OCI-LY3 (cell line): ENCODE data around the gene FKRP.
"Not testable (repeated sequence)": the region's sequence is repeated elsewhere in the genome, so short reads cannot be mapped to it uniquely, and the experiment has no call there.

Source experiments
- H2AFZ ChIP-seq: fragments of 200-600, 300-600 bp; shearing (Covaris generic); 2 replicates; pipeline ENCODE4 v1.6.0; 2014; ENCODE audit warnings: antibody characterized with exemption, low read depth, low read length
- H3K27ac ChIP-seq: fragments of 200-600, 300-600 bp; sonication (generic); 2 replicates; pipeline ENCODE4 v1.5.1; 2014; ENCODE audit warnings: mild to moderate bottlenecking, low read length, moderate library complexity, mixed read lengths
- H3K27me3 ChIP-seq: fragments of 200-600, 300-600 bp; sonication (generic); 2 replicates; pipeline ENCODE4 v1.6.1; 2014; ENCODE audit warnings: low read depth, low read length, mixed read lengths
- H3K36me3 ChIP-seq: fragments of 200-600, 300-600 bp; sonication (generic); replicated peaks from 2 replicates; pipeline ENCODE3; 2014; ENCODE audit warnings: low read depth, low read length, mixed read lengths
- H3K4me1 ChIP-seq: fragments of 300-600, 200-600 bp; sonication (generic); 2 replicates; pipeline ENCODE4 v1.6.1; 2014; ENCODE audit warnings: low read length, mixed read lengths
- H3K4me2 ChIP-seq: fragments of 200-600, 300-600 bp; sonication (generic); 2 replicates; pipeline ENCODE4 v1.6.1; 2014; ENCODE audit warnings: low read length, mixed read lengths
- H3K4me3 ChIP-seq: fragments of 300-600, 200-600 bp; sonication (generic); 2 replicates; pipeline ENCODE4 v1.5.1; 2014; ENCODE audit warnings: antibody characterized with exemption, mild to moderate bottlenecking, low read length, moderate library complexity
- H3K79me2 ChIP-seq: fragments of 300-600, 200-600 bp; shearing (Covaris generic); 2 replicates; pipeline ENCODE4 v1.6.1; 2014; ENCODE audit warnings: mild to moderate bottlenecking, low read length, mixed read lengths
- H3K9ac ChIP-seq: fragments of 300-600, 200-600 bp; shearing (Covaris generic); 2 replicates; pipeline ENCODE4 v1.6.0; 2014; ENCODE audit warnings: mild to moderate bottlenecking, low read length, moderate library complexity
- H3K9me3 ChIP-seq: fragments of 200-600, 300-600 bp; shearing (Covaris generic); 2 replicates; pipeline ENCODE4 v1.6.1; 2014; ENCODE audit warnings: low read length, mixed read lengths; ENCODE audit not compliant: insufficient read depth
- H4K20me1 ChIP-seq: fragments of 200-600, 300-600 bp; sonication (generic); 2 replicates; pipeline ENCODE4 v1.6.1; 2016; ENCODE audit warnings: low read length, mixed read lengths; ENCODE audit not compliant: insufficient read depth
- EZH2phosphoT487 ChIP-seq: fragments of 200-600 bp; shearing (Covaris generic); IDR thresholded peaks from 2 replicates; pipeline ENCODE4 v1.6.1; 2018; ENCODE audit warnings: antibody characterized with exemption, mixed run types, low read depth
- TF ChIP-seq, protein P1 (sequence below): fragments of 200-600, 300-600 bp; sonication (generic); IDR thresholded peaks from 2 replicates; pipeline ENCODE4 v1.5.1; 2014; ENCODE audit warnings: antibody characterized with exemption, low read length, low read depth

Gene FKRP

DNA sequence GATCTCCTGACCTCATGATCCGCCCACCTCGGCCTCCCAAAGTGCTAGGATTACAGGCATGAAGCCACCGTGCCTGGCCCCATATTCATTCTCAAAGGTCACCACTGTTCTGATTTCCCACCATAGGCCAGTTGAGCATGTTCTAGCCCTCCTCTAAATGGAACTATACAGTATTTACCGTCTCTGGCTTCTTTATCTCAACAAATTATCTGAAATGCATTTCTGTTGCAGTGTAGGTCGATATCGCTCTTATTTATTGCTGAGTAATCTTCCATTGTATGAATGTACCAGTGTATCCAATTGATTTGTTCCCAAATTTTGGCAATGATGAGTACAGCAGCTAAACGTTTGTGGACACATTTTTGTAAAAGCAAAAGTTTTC is 27.2 kb downstream of the FKRP start:
- H3K27ac ChIP-seq: no peak overlapping the region
- TF ChIP-seq, protein P1, sequence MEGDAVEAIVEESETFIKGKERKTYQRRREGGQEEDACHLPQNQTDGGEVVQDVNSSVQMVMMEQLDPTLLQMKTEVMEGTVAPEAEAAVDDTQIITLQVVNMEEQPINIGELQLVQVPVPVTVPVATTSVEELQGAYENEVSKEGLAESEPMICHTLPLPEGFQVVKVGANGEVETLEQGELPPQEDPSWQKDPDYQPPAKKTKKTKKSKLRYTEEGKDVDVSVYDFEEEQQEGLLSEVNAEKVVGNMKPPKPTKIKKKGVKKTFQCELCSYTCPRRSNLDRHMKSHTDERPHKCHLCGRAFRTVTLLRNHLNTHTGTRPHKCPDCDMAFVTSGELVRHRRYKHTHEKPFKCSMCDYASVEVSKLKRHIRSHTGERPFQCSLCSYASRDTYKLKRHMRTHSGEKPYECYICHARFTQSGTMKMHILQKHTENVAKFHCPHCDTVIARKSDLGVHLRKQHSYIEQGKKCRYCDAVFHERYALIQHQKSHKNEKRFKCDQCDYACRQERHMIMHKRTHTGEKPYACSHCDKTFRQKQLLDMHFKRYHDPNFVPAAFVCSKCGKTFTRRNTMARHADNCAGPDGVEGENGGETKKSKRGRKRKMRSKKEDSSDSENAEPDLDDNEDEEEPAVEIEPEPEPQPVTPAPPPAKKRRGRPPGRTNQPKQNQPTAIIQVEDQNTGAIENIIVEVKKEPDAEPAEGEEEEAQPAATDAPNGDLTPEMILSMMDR: no peak
- TF ChIP-seq EZH2phosphoT487: no peak
- no peaks in the 10 kb centered on the region for H3K79me2 ChIP-seq
- peaks cover 29% of the 10 kb centered on the region for H4K20me1 ChIP-seq
- H3K36me3 ChIP-seq: peaks cover 35% of the 10 kb centered on the region
- H3K4me1 ChIP-seq: no peaks in the 10 kb centered on the region
- H3K9me3 ChIP-seq: no peaks in the 10 kb centered on the region
- H3K4me2 ChIP-seq: no peak overlapping the region
- H3K4me3 ChIP-seq: no peak overlapping the region
- H2AFZ ChIP-seq: no peak overlapping the region
- H3K9ac ChIP-seq: no peak overlapping the region
- H3K27me3 ChIP-seq: no peaks in the 10 kb centered on the region

DNA sequence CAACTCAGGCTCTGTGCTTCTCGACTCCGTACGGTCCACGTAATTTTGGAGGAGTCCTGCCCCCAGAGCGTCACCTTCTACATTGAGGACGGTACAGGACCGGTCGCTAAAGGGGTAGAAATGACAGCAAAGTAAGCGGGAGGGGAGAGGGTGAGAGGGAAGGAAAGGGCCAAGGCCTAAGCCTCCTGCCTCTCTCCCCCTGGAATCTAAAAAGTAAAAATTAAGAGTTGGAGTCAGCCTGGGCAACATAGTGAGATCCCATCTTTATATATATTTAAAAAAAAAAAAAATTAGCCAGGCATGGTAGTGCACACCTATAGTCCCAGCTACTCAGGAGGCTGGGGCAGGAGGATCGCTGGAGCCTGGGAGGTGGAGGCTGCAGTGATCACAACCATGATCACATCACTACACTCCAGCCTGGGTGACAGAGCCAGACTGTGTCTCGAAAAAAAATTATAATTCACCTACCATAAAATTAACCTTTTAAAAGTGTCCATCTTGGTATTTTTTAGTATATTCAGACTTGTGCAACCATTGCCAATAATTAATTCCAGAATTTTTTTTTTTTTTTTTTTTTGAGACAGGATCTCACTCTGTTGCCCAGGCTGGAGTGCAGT is 29.9 kb downstream of the FKRP start:
- Histone ChIP-seq H3K4me3 (no peak overlapping the region), H3K36me3 (peaks cover 49% of the 10 kb centered on the region), H2AFZ (no peak overlapping the region), H3K79me2 (peaks cover 19% of the 10 kb centered on the region), H3K4me1 (no peaks in the 10 kb centered on the region), H3K4me2 (no peak overlapping the region), H3K9ac (no peak overlapping the region), H4K20me1 (peaks cover 47% of the 10 kb centered on the region), H3K27ac (no peak overlapping the region), H3K9me3 (no peaks in the 10 kb centered on the region), H3K27me3 (no peaks in the 10 kb centered on the region)
- no peak for TF ChIP-seq EZH2phosphoT487
- TF ChIP-seq, protein P1: no peak

DNA sequence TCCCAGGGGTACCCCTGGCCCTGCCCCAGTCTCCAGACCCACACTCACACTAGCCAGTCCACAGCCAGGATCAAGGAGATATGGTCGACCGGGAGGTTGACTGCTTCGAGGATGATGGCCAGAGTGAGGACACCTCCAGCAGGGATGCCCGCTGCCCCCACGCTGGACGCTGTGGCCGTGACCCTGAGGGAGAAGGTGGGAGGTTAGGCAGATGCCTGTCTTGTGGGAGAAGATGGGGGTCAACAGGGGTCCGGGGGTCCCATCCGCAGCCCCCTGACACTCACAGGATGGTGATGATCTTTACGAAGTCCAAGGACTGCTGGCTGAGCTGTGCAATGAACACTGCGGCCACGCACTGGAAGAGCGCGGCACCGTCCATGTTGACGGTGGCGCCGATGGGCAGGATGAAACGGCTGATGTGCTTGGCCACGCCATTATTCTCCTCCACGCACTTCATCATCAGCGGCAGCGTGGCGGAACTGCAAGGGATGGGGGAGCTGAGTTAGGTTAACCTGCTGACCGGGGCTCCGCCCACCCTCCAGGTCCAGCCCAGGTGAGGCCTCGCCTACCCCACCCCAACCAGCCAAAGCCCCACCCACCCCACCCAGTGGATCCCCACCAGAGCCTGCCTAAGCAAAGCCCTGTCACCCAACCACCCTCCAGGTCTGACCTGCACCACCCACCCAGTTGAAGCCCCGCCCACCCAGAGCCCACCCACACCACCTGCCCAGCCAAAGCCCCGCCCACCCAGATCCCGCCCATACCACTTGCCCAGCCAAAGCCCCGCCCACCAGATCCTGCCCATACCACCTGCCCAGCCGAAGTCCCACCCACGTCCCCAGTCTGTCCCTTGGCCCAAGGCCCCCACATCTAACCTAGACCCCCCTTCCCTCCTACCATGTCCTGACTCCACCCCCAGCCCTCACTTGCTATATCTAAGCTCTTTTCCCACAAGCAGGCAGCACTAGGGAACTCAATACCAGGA is 31.4 kb downstream of the FKRP start:
- Histone ChIP-seq H3K36me3 (peaks cover 59% of the 10 kb centered on the region), H3K9ac (no peak overlapping the region), H4K20me1 (peaks cover 58% of the 10 kb centered on the region), H3K4me2 (no peak overlapping the region), H3K27ac (no peak overlapping the region), H3K4me3 (no peak overlapping the region), H3K4me1 (no peaks in the 10 kb centered on the region), H3K9me3 (no peaks in the 10 kb centered on the region), H3K79me2 (peaks cover 32% of the 10 kb centered on the region), H3K27me3 (no peaks in the 10 kb centered on the region), H2AFZ (no peak overlapping the region)
- no peak for TF ChIP-seq EZH2phosphoT487
- TF ChIP-seq, protein P1: no peak

DNA sequence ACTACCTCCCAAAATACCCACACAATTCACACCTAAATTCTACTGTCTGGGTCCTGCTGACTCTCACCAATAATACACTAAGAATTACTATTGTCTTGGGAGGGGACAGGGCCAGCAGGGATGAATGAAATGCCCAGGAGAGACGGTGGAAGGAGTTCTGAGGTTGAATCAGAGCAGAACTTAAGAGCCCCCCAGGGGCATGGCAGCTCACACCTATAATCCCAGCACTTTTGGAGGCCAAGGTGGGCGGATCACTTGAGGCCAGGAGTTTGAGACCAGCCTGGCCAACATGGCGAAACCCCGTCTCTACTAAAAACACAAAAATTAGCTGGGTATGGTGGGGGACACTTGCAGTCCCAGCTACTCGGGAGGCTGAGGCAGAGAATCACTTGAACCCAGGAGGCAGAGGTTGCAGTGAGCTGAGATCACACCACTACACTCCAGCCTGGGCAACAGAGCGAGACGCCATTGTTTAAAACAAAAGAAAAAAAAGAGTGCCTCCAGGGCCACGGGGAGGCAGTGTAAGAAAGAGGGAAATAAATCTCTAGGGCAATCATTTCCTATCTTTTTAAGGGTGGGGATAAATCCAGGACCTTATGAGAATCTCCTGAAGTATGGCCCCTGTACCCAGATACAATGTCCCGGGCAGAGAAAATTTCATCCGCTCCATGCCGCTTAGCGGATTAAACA is 32.2 kb downstream of the FKRP start:
- not testable (repeated sequence) for H3K9me3 ChIP-seq, H3K27ac ChIP-seq, H3K4me3 ChIP-seq, H3K4me2 ChIP-seq, H2AFZ ChIP-seq, H3K4me1 ChIP-seq, H3K9ac ChIP-seq, H3K27me3 ChIP-seq
- Histone ChIP-seq H4K20me1 (peaks cover 67% of the 10 kb centered on the region), H3K36me3 (peaks cover 68% of the 10 kb centered on the region), H3K79me2 (peaks cover 41% of the 10 kb centered on the region)
